HEK293 (cell line): Measurements from ENCODE around the gene C1orf21.

Experiments
- CTCF ChIP-seq: fragments of 450-650 bp; formaldehyde crosslinking; IDR thresholded peaks from 2 replicates; pipeline ENCODE4 v1.5.1; 2016; ENCODE audit warnings: missing biosample characterization, missing genetic modification characterization
- OVOL3 ChIP-seq: fragments of 450-650 bp; formaldehyde crosslinking; IDR thresholded peaks from 2 replicates; pipeline ENCODE4 v1.5.1; 2016; ENCODE audit warnings: missing biosample characterization, missing genetic modification characterization
- RBAK ChIP-seq: fragments of 450-650 bp; formaldehyde crosslinking; IDR thresholded peaks from 2 replicates; pipeline ENCODE4 v1.5.1; 2016; ENCODE audit warnings: missing biosample characterization, missing genetic modification characterization
- REST ChIP-seq: fragments of 450-650 bp; formaldehyde crosslinking; IDR thresholded peaks from 2 replicates; pipeline ENCODE4 v1.5.1; 2016; ENCODE audit warnings: missing biosample characterization, missing genetic modification characterization
- ZNF19 ChIP-seq: fragments of 450-650 bp; formaldehyde crosslinking; IDR thresholded peaks from 2 replicates; pipeline ENCODE4; 2016; ENCODE audit warnings: missing biosample characterization, missing genetic modification characterization, low read depth
- ZNF324 ChIP-seq: fragments of 450-650 bp; formaldehyde crosslinking; IDR thresholded peaks from 2 replicates; pipeline ENCODE4 v1.5.1; 2016; ENCODE audit warnings: missing biosample characterization, missing genetic modification characterization
- ZNF335 ChIP-seq: fragments of 450-650 bp; formaldehyde crosslinking; conservative IDR thresholded peaks from 2 replicates; pipeline ENCODE4 v1.5.1; 2016; ENCODE audit warnings: missing biosample characterization, missing genetic modification characterization

DNA sequence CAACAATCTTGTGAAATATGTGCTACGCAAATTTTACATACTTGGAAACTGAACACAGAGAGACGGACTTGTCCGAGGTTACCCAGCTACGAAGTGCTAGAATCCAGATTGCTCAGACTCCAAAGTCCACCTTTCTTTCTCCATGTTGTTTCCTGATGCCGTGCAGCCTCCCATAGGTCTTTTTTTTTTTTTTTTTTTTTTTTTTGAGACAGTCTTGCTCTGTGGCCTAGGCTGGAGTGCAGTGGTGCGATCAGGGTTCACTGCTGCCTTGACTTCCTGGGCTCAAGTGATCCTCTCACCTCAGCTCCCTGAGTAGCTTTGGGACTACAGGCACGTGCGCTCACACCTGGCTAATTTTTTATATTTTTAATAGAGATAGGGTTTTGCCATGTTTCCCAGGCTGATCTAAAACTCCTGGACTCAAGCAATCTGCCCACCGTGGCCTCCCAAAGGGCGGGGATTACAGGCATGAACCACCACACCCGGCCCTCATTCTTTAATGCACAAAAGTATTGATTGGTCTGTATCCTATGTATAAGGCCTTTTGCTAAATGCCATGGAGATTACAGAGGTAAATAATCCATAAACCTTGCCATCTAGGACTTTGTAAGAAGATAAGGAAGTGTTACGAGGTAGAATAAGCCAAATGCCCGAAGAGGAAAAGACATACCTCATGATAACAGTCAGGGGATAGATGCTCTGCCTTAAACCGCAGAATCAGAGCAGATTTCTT lies 92.8 kb downstream of the C1orf21 start:
- TF ChIP-seq CTCF (tag by site-specific recombination) (no peak), OVOL3 (tag by site-specific recombination) (no peak), REST (no peak), ZNF335 (tag by site-specific recombination) (no peak), RBAK (tag by site-specific recombination) (no peak), ZNF19 (tag by site-specific recombination) (no peak), ZNF324 (no peak)
